ENCODE measurements around the gene MRPL18. TPM values are rescaled to one million over a fixed set of nuclear protein-coding genes. Genes with fewer than 3 reads are reported as not detected.
A peak's percentile ranks its signal among the peaks of the same experiment; 100 is the strongest.
"Not testable (repeated sequence)": the region's sequence is repeated elsewhere in the genome, so short reads cannot be mapped to it uniquely, and the experiment has no call there.

The MRPL18 gene
- total RNA-seq, result 60.7 TPM

GRCh38 chr6:159790149-159790955 is at the start of gene MRPL18:
TSS of gene MRPL18 (plus strand) at chr6:159790467. CDS start at chr6:159790588, 121 bp downstream.
- no peak for FAIRE-seq

GRCh38 chr6:159742165-159742564 is 48.1 kb upstream of the MRPL18 start:
- DNase-seq (ENCODE audit: low spot score in 2 of 2), result no peak
- FAIRE-seq, result no peak

More at GRCh38 chr6:159790149-159790955, at the start of gene MRPL18:
- peak; percentile 84 to 85 for DNase-seq (ENCODE audit: low spot score in 2 of 2)

- no peak for FAIRE-seq
These were observed 45.2 kb upstream of the MRPL18 start for GRCh38 chr6:159745081-159745480.

GRCh38 chr6:159746759-159747158 is 43.5 kb upstream of the MRPL18 start:
- no peak for FAIRE-seq

More at GRCh38 chr6:159745081-159745480, 45.2 kb upstream of the MRPL18 start:
- DNase-seq (ENCODE audit: low spot score in 2 of 2), result no peak

GRCh38 chr6:159748127-159748526 is 42.1 kb upstream of the MRPL18 start:
- DNase-seq (ENCODE audit: low spot score in 2 of 2); FAIRE-seq: not testable (repeated sequence)

More at GRCh38 chr6:159746759-159747158, 43.5 kb upstream of the MRPL18 start:
- no peak for DNase-seq (ENCODE audit: low spot score in 2 of 2)

- FAIRE-seq, result no peak
- no peak for DNase-seq (ENCODE audit: low spot score in 2 of 2)
These were observed 38.8 kb upstream of the MRPL18 start for GRCh38 chr6:159751448-159751847.

- DNase-seq (ENCODE audit: low spot score in 2 of 2), result no peak
- no peak for FAIRE-seq
These were observed 37.0 kb upstream of the MRPL18 start for GRCh38 chr6:159753081-159753872.

- no peak for FAIRE-seq
These were observed 35.9 kb upstream of the MRPL18 start for GRCh38 chr6:159754401-159754800.

GRCh38 chr6:159754959-159755914 is 35.0 kb upstream of the MRPL18 start:
- DNase-seq (ENCODE audit: low spot score in 2 of 2), result peak in 1 of 2 donors; percentile 18
- FAIRE-seq, result peak; percentile 67

More at GRCh38 chr6:159754401-159754800, 35.9 kb upstream of the MRPL18 start:
- no peak for DNase-seq (ENCODE audit: low spot score in 2 of 2)

GRCh38 chr6:159756508-159756907 is 33.8 kb upstream of the MRPL18 start:
- DNase-seq (ENCODE audit: low spot score in 2 of 2) (no peak), FAIRE-seq (no peak)

- DNase-seq (ENCODE audit: low spot score in 2 of 2) (no peak), FAIRE-seq (no peak)
These were observed 32.0 kb upstream of the MRPL18 start for GRCh38 chr6:159758031-159759001.

- FAIRE-seq (no peak), DNase-seq (ENCODE audit: low spot score in 2 of 2) (no peak)
These were observed 30.6 kb upstream of the MRPL18 start for GRCh38 chr6:159759645-159760044.

- no peak for DNase-seq (ENCODE audit: low spot score in 2 of 2)
- FAIRE-seq, result no peak
These were observed 29.6 kb upstream of the MRPL18 start for GRCh38 chr6:159760602-159761057.

GRCh38 chr6:159761129-159761872 is 29.0 kb upstream of the MRPL18 start:
- FAIRE-seq, result no peak

GRCh38 chr6:159761873-159762680 is 28.2 kb upstream of the MRPL18 start, which contains the start of gene ACAT2:
TSS of gene ACAT2 (plus strand) at chr6:159762045. CDS start at chr6:159762088, 43 bp downstream.
- DNase-seq (ENCODE audit: low spot score in 2 of 2) (peak; percentile 94 to 95), FAIRE-seq (no peak)

More at GRCh38 chr6:159761129-159761872, 29.0 kb upstream of the MRPL18 start:
- DNase-seq (ENCODE audit: low spot score in 2 of 2), result peak; percentile 16 to 26

GRCh38 chr6:159762681-159763293 is 27.5 kb upstream of the MRPL18 start:
- FAIRE-seq, result no peak
- peak in 1 of 2 donors; percentile 41 for DNase-seq (ENCODE audit: low spot score in 2 of 2)

- FAIRE-seq (no peak), DNase-seq (ENCODE audit: low spot score in 2 of 2) (no peak)
These were observed 23.4 kb upstream of the MRPL18 start for GRCh38 chr6:159766906-159767305.

All from frontal cortex (tissue), 4 donors.